ENCODE results near the gene TGFB1. TPM values are rescaled to one million over a fixed set of nuclear protein-coding genes. Genes with fewer than 3 reads are reported as not detected.

The TGFB1 gene
- total RNA-seq, 1 experiment from 2014 or later, result 10.4 TPM

- no peak for TF ChIP-seq CTCF (IDR thresholded peaks at IDR 0.05)
These were observed 3.4 kb upstream of the TGFB1 start (continued) for GRCh38 chr19:41356984-41357739.

GRCh38 chr19:41355802-41356201 is 2.1 kb upstream of the TGFB1 start:
- H3K27me3 Mint-ChIP-seq (ENCODE audit: low read depth), result peaks cover 36% of the 10 kb centered on the region
- ChIA-PET POLR2A (no interaction called here), CTCF (interaction anchor here (1.0 to 6.2 kb wide), 4 partner anchors 9 to 74 kb away, joined by 3 to 103 read pairs (median 24); partner anchors contain the start of gene B9D2)
- ATAC-seq, result no peak
- no peaks in the 10 kb centered on the region for H3K9me3 Mint-ChIP-seq
- H3K4me3 Mint-ChIP-seq, result no peak overlapping the region
- H3K4me1 Mint-ChIP-seq, result peaks cover 13% of the 10 kb centered on the region
- no peak for DNase-seq (ENCODE audit: low spot score)
- no peak overlapping the region for H3K27ac Mint-ChIP-seq
- H3K36me3 Mint-ChIP-seq, result no peaks in the 10 kb centered on the region
- TF ChIP-seq ZNF512 (CRISPR knock-in tag; IDR thresholded peaks at IDR 0.05; ENCODE audit: borderline replicate concordance), result no peak
- TF ChIP-seq ATF6 (CRISPR knock-in tag; IDR thresholded peaks at IDR 0.05), result no peak
- no peak for TF ChIP-seq ZNF425 (CRISPR knock-in tag; conservative IDR thresholded peaks at IDR 0.05)
- TF ChIP-seq MLX (CRISPR knock-in tag; IDR thresholded peaks at IDR 0.05), result no peak
- no peak for TF ChIP-seq ZNF416 (CRISPR knock-in tag; IDR thresholded peaks at IDR 0.05)
- TF ChIP-seq OVOL2 (CRISPR knock-in tag; IDR thresholded peaks at IDR 0.05; ENCODE audit: borderline replicate concordance), result no peak
- TF ChIP-seq CREM (CRISPR knock-in tag; IDR thresholded peaks at IDR 0.05), result no peak
- no peak for TF ChIP-seq SOX15 (CRISPR knock-in tag; IDR thresholded peaks at IDR 0.05)
- no peak for TF ChIP-seq NR3C1 (CRISPR knock-in tag; conservative IDR thresholded peaks at IDR 0.05; ENCODE audit: low read depth)
- no peak for TF ChIP-seq NFYB (CRISPR knock-in tag; conservative IDR thresholded peaks at IDR 0.05; ENCODE audit: low read depth)
- no peak for TF ChIP-seq AFF4 (CRISPR knock-in tag; IDR thresholded peaks at IDR 0.05; ENCODE audit: borderline replicate concordance)
- TF ChIP-seq ATF1 (CRISPR knock-in tag; IDR thresholded peaks at IDR 0.05), result no peak
- TF ChIP-seq ZBTB43 (CRISPR knock-in tag; IDR thresholded peaks at IDR 0.05), result no peak
- TF ChIP-seq NFATC4 (CRISPR knock-in tag; IDR thresholded peaks at IDR 0.05), result no peak
- no peak for TF ChIP-seq ERG (CRISPR knock-in tag; IDR thresholded peaks at IDR 0.05)
- TF ChIP-seq NFE2L1 (CRISPR knock-in tag; IDR thresholded peaks at IDR 0.05), result no peak
- no peak for TF ChIP-seq FOXP4 (CRISPR knock-in tag; IDR thresholded peaks at IDR 0.05)
